SW480 (cell line): Measurements from ENCODE around the gene ERCC8.
"Not testable (repeated sequence)": the region's sequence is repeated elsewhere in the genome, so short reads cannot be mapped to it uniquely, and the experiment has no call there.

Experiments
- DNase-seq: peaks from one replicate; pipeline ENCODE4 v3.0.0-alpha.2; 2016; ENCODE audit warnings: low spot score

ERCC8 gene

GRCh38 chr5:60944904-60945812 lies at the start of gene ERCC8, which contains the start of gene NDUFAF2:
Gene ERCC8 (minus strand): TSS chr5:60945070. CDS start chr5:60945008, 62 bp downstream.
Gene NDUFAF2 (plus strand): TSS chr5:60945205. CDS start chr5:60945256, 51 bp downstream.
- DNase-seq: peak; percentile 90

GRCh38 chr5:60993875-60994571 lies 49.2 kb upstream of the ERCC8 start:
- no peak for DNase-seq

- no peak for DNase-seq
Observed at GRCh38 chr5:60993425-60993824, 48.6 kb upstream of the ERCC8 start.

- DNase-seq: no peak
Observed at GRCh38 chr5:60992871-60993270, 48.0 kb upstream of the ERCC8 start.

GRCh38 chr5:60989790-60990189 lies 44.9 kb upstream of the ERCC8 start:
- no peak for DNase-seq

- DNase-seq: not testable (repeated sequence)
Observed at GRCh38 chr5:60982127-60982526, 37.3 kb upstream of the ERCC8 start.

- no peak for DNase-seq
Observed at GRCh38 chr5:60980511-60980910, 35.6 kb upstream of the ERCC8 start.

- no peak for DNase-seq
Observed at GRCh38 chr5:60978968-60979367, 34.1 kb upstream of the ERCC8 start.

GRCh38 chr5:60977956-60978737 lies 33.3 kb upstream of the ERCC8 start:
- DNase-seq: no peak

- no peak for DNase-seq
Observed at GRCh38 chr5:60972231-60972630, 27.4 kb upstream of the ERCC8 start.

GRCh38 chr5:60961685-60962084 lies 16.8 kb upstream of the ERCC8 start:
- no peak for DNase-seq

- no peak for DNase-seq
Observed at GRCh38 chr5:60960591-60960990, 15.7 kb upstream of the ERCC8 start.

- peak; percentile 20 for DNase-seq
Observed at GRCh38 chr5:60959156-60959555, 14.3 kb upstream of the ERCC8 start.

- no peak for DNase-seq
Observed at GRCh38 chr5:60958712-60959111, 13.8 kb upstream of the ERCC8 start.

- DNase-seq: no peak
Observed at GRCh38 chr5:60958088-60958487, 13.2 kb upstream of the ERCC8 start.

- no peak for DNase-seq
Observed at GRCh38 chr5:60955239-60955638, 10.4 kb upstream of the ERCC8 start.

GRCh38 chr5:60948738-60949137 lies 3.9 kb upstream of the ERCC8 start:
- no peak for DNase-seq

- DNase-seq: peak; percentile 22
Observed at GRCh38 chr5:60945813-60946187, 930 bp upstream of the ERCC8 start.

GRCh38 chr5:60943624-60944023 lies 1.2 kb downstream of the ERCC8 start:
- DNase-seq: no peak

GRCh38 chr5:60929024-60929423 lies 15.8 kb downstream of the ERCC8 start:
- DNase-seq: no peak

GRCh38 chr5:60927450-60927849 lies 17.4 kb downstream of the ERCC8 start:
- DNase-seq: no peak

- no peak for DNase-seq
Observed at GRCh38 chr5:60918466-60918865, 26.4 kb downstream of the ERCC8 start.
